Body of pancreas (tissue), 4 donors: Measurements from ENCODE around the gene TNNI2.

Experiments
- CTCF ChIP-seq, 7 experiments: fragments of 450-650 bp in 4 of 7; fragments of 200-600 bp in 3 of 7; sonication (generic) in 3 of 7; IDR thresholded peaks; one replicate each; pipeline ENCODE4 v1.5.1; 2016 to 2019; ENCODE audit warnings: antibody characterized with exemption in 7 of 7
- POLR2A ChIP-seq, 3 donors: fragments of 450-650 bp; IDR thresholded peaks; one replicate each; pipeline ENCODE4 v1.6.1; 2016; ENCODE audit warnings: antibody characterized with exemption in 3 of 3, mild to moderate bottlenecking in 2 of 3

- TF ChIP-seq POLR2A (IDR thresholded peaks at IDR 0.05): no peak
- TF ChIP-seq CTCF (IDR thresholded peaks at IDR 0.05): no peak
Measured at GRCh38 chr11:1851468-1852180, 12.8 kb downstream of the TNNI2 start.
